ENCODE data around the gene COPA.
A peak's percentile ranks its signal among the peaks of the same experiment; 100 is the strongest.

Gene COPA

GRCh38 chr1:160358073-160358472, 15.0 kb upstream of the COPA start:
- Histone ChIP-seq H3K27me3 (no peaks in the 10 kb centered on the region), H3K9me3 (no peaks in the 10 kb centered on the region), H3K4me3 (ENCODE audit: low read depth, low read length) (no peak overlapping the region), H3K4me1 (no peaks in the 10 kb centered on the region), H3K36me3 (peaks cover 36% of the 10 kb centered on the region)
- TF ChIP-seq CTCF (IDR thresholded peaks at IDR 0.05; ENCODE audit: low read depth, low read length) = no peak
- no peak for DNase-seq

- no peaks in the 10 kb centered on the region for H3K4me1 ChIP-seq
- H3K27me3 ChIP-seq = no peaks in the 10 kb centered on the region
- no peak overlapping the region for H3K4me3 ChIP-seq (ENCODE audit: low read depth, low read length)
- no peak for TF ChIP-seq CTCF (IDR thresholded peaks at IDR 0.05; ENCODE audit: low read depth, low read length)
- DNase-seq = no peak
- peaks cover 36% of the 10 kb centered on the region for H3K36me3 ChIP-seq
- H3K9me3 ChIP-seq = no peaks in the 10 kb centered on the region
Measured at GRCh38 chr1:160357286-160358002, 14.4 kb upstream of the COPA start.

- peak; percentile 46 for DNase-seq
- Histone ChIP-seq H3K4me1 (no peaks in the 10 kb centered on the region), H3K36me3 (peaks cover 43% of the 10 kb centered on the region), H3K27me3 (no peaks in the 10 kb centered on the region), H3K4me3 (ENCODE audit: low read depth, low read length) (no peak overlapping the region), H3K9me3 (no peaks in the 10 kb centered on the region)
- TF ChIP-seq CTCF (IDR thresholded peaks at IDR 0.05; ENCODE audit: low read depth, low read length) = peak; percentile 80
Measured at GRCh38 chr1:160354388-160354985, 11.4 kb upstream of the COPA start.

GRCh38 chr1:160353223-160353622, 10.2 kb upstream of the COPA start:
- Histone ChIP-seq H3K36me3 (peaks cover 43% of the 10 kb centered on the region), H3K4me1 (no peaks in the 10 kb centered on the region), H3K9me3 (no peaks in the 10 kb centered on the region), H3K4me3 (ENCODE audit: low read depth, low read length) (no peak overlapping the region), H3K27me3 (no peaks in the 10 kb centered on the region)
- TF ChIP-seq CTCF (IDR thresholded peaks at IDR 0.05; ENCODE audit: low read depth, low read length) = no peak
- DNase-seq = no peak

DNA sequence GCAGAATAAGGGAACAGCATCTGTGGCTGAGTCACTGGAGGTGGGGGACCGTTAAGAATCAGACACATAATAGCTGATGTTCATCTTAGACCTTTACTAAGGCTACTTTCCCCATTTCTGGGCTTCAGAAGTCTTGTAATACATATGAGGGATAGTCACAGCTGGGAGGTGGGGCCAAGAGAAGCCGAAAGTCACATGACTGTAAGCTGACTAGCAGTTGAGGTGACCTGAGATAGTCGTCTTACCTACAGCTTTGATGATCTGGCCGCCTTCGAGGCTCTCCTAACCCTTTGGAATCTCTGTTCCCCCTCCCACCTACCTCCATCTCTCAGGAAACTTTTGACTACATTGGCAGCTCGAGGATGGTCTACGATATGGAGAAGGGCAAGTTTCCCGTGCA, 9.5 kb upstream of the COPA start:
- H3K9me3 ChIP-seq = no peaks in the 10 kb centered on the region
- no peak for DNase-seq
- H3K36me3 ChIP-seq = peaks cover 40% of the 10 kb centered on the region
- no peaks in the 10 kb centered on the region for H3K4me1 ChIP-seq
- no peak overlapping the region for H3K4me3 ChIP-seq (ENCODE audit: low read depth, low read length)
- no peaks in the 10 kb centered on the region for H3K27me3 ChIP-seq
- no peak for TF ChIP-seq CTCF (IDR thresholded peaks at IDR 0.05; ENCODE audit: low read depth, low read length)

DNA sequence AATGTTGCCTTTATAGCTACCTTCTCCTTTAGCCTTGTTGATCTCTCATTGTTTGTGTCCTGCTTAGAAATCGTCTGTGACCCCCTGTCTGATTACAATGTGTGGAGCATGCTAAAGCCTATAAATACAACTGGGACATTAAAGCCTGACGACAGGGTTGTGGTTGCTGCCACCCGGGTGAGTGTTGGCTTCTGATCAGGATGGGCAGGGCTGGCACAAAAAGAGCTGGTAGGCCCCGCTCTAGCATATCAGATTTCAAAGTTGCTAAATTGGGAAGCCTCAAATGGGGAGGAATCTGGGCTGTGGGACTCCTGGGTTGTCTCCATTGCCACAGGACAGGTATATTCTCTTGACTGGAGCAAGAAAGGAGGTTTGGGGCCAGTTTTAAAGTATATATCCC, 8.6 kb upstream of the COPA start:
- Histone ChIP-seq H3K9me3 (no peaks in the 10 kb centered on the region), H3K27me3 (no peaks in the 10 kb centered on the region), H3K4me3 (ENCODE audit: low read depth, low read length) (no peak overlapping the region), H3K36me3 (peaks cover 38% of the 10 kb centered on the region), H3K4me1 (no peaks in the 10 kb centered on the region)
- no peak for TF ChIP-seq CTCF (IDR thresholded peaks at IDR 0.05; ENCODE audit: low read depth, low read length)
- no peak for DNase-seq

Data from BE2C (cell line).